ENCODE data around the gene NECTIN1.

Gene NECTIN1

GRCh38 chr11:119730789-119731386 is 1.9 kb upstream of the NECTIN1 start:
- no peak for TF ChIP-seq CTCF (IDR thresholded peaks at IDR 0.05; ENCODE audit: control insufficient read depth, insufficient read depth, low read depth, low read length, missing control alignments)
- no peak overlapping the region for H3K4me3 ChIP-seq (ENCODE audit: control insufficient read depth, low read depth, low read length)
- no peak for DNase-seq (ENCODE audit: low read depth)

GRCh38 chr11:119729951-119730613 is 1.1 kb upstream of the NECTIN1 start:
- DNase-seq (ENCODE audit: low read depth), result no peak
- TF ChIP-seq CTCF (IDR thresholded peaks at IDR 0.05; ENCODE audit: control insufficient read depth, insufficient read depth, low read depth, low read length, missing control alignments), result no peak
- peak overlapping the region; percentile 64 for H3K4me3 ChIP-seq (ENCODE audit: control insufficient read depth, low read depth, low read length)

GRCh38 chr11:119729581-119729927 is 554 bp upstream of the NECTIN1 start:
- no peak for TF ChIP-seq CTCF (IDR thresholded peaks at IDR 0.05; ENCODE audit: control insufficient read depth, insufficient read depth, low read depth, low read length, missing control alignments)
- peak overlapping the region; percentile 64 for H3K4me3 ChIP-seq (ENCODE audit: control insufficient read depth, low read depth, low read length)
- no peak for DNase-seq (ENCODE audit: low read depth)

GRCh38 chr11:119728211-119728626 is 781 bp downstream of the NECTIN1 start:
- H3K4me3 ChIP-seq (ENCODE audit: control insufficient read depth, low read depth, low read length), result peak overlapping the region; percentile 64
- DNase-seq (ENCODE audit: low read depth), result no peak
- no peak for TF ChIP-seq CTCF (IDR thresholded peaks at IDR 0.05; ENCODE audit: control insufficient read depth, insufficient read depth, low read depth, low read length, missing control alignments)

GRCh38 chr11:119727523-119728151 is 1.4 kb downstream of the NECTIN1 start:
- peak overlapping the region; percentile 64 for H3K4me3 ChIP-seq (ENCODE audit: control insufficient read depth, low read depth, low read length)
- DNase-seq (ENCODE audit: low read depth), result no peak
- TF ChIP-seq CTCF (IDR thresholded peaks at IDR 0.05; ENCODE audit: control insufficient read depth, insufficient read depth, low read depth, low read length, missing control alignments), result peak; percentile 14

- peak overlapping the region; percentile 64 for H3K4me3 ChIP-seq (ENCODE audit: control insufficient read depth, low read depth, low read length)
- no peak for TF ChIP-seq CTCF (IDR thresholded peaks at IDR 0.05; ENCODE audit: control insufficient read depth, insufficient read depth, low read depth, low read length, missing control alignments)
- no peak for DNase-seq (ENCODE audit: low read depth)
Measured at GRCh38 chr11:119726585-119727522, 2.1 kb downstream of the NECTIN1 start.

Measured in AG09309 (cell line).